ENCODE measurements around the gene ANAPC15. TPM values are rescaled to one million over a fixed set of nuclear protein-coding genes. Genes with fewer than 3 reads are reported as not detected.

The ANAPC15 gene
- total and polyA plus RNA-seq, 2 of the 13 experiments (the other 11 are each of a cell fraction or from before 2014, with no cell fraction given): 18.8 to 25.7 TPM

- TF ChIP-seq RERE (CRISPR knock-in tag; IDR thresholded peaks at IDR 0.05; ENCODE audit: low read depth): no peak
- no peak for TF ChIP-seq ZNF280D (CRISPR knock-in tag; IDR thresholded peaks at IDR 0.05)
- no peak for TF ChIP-seq ZNF556 (CRISPR knock-in tag; IDR thresholded peaks at IDR 0.05; ENCODE audit: borderline replicate concordance)
- TF ChIP-seq, protein P1, sequence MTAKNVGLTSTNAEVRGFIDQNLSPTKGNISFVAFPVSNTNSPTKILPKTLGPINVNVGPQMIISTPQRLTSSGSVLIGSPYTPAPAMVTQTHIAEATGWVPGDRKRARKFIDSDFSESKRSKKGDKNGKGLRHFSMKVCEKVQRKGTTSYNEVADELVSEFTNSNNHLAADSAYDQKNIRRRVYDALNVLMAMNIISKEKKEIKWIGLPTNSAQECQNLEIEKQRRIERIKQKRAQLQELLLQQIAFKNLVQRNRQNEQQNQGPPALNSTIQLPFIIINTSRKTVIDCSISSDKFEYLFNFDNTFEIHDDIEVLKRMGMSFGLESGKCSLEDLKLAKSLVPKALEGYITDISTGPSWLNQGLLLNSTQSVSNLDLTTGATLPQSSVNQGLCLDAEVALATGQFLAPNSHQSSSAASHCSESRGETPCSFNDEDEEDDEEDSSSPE (CRISPR knock-in tag; IDR thresholded peaks at IDR 0.05): no peak
- no peak for TF ChIP-seq ZNF644 (CRISPR knock-in tag; IDR thresholded peaks at IDR 0.05; ENCODE audit: low read depth)
- no peak for TF ChIP-seq SOX13 (IDR thresholded peaks at IDR 0.05)
- no peak for TF ChIP-seq SOX13 (CRISPR knock-in tag; conservative IDR thresholded peaks at IDR 0.05 in 1 of 2, IDR thresholded peaks at IDR 0.05 in 1 of 2)
- TF ChIP-seq ZFP90 (CRISPR knock-in tag; IDR thresholded peaks at IDR 0.05; ENCODE audit: borderline replicate concordance): no peak
- no peak for TF ChIP-seq ZSCAN25 (CRISPR knock-in tag; IDR thresholded peaks at IDR 0.05)
- no peak for TF ChIP-seq PHF8 (CRISPR knock-in tag; IDR thresholded peaks at IDR 0.05)
- TF ChIP-seq WIZ (CRISPR knock-in tag; IDR thresholded peaks at IDR 0.05): no peak
- no peak for TF ChIP-seq SKI (IDR thresholded peaks at IDR 0.05; ENCODE audit: partially characterized antibody)
- TF ChIP-seq, protein P2, sequence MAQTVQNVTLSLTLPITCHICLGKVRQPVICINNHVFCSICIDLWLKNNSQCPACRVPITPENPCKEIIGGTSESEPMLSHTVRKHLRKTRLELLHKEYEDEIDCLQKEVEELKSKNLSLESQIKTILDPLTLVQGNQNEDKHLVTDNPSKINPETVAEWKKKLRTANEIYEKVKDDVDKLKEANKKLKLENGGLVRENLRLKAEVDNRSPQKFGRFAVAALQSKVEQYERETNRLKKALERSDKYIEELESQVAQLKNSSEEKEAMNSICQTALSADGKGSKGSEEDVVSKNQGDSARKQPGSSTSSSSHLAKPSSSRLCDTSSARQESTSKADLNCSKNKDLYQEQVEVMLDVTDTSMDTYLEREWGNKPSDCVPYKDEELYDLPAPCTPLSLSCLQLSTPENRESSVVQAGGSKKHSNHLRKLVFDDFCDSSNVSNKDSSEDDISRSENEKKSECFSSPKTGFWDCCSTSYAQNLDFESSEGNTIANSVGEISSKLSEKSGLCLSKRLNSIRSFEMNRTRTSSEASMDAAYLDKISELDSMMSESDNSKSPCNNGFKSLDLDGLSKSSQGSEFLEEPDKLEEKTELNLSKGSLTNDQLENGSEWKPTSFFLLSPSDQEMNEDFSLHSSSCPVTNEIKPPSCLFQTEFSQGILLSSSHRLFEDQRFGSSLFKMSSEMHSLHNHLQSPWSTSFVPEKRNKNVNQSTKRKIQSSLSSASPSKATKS (CRISPR knock-in tag; IDR thresholded peaks at IDR 0.05): no peak
- TF ChIP-seq HES4 (CRISPR knock-in tag; IDR thresholded peaks at IDR 0.05; ENCODE audit: borderline replicate concordance): no peak
- no peak for TF ChIP-seq THYN1 (CRISPR knock-in tag; IDR thresholded peaks at IDR 0.05; ENCODE audit: borderline replicate concordance, low read depth)
- TF ChIP-seq RELA (CRISPR knock-in tag; IDR thresholded peaks at IDR 0.05): no peak
These were observed 698 bp upstream of the ANAPC15 start (continued) for GRCh38 chr11:72112978-72113808.
